Smooth muscle cell (in vitro differentiated cells): Measurements from ENCODE around the gene NELL1. TPM values are rescaled to one million over a fixed set of nuclear protein-coding genes. Genes with fewer than 3 reads are reported as not detected.

Experiments used
- DNase-seq: peaks from one replicate; lab custom pipeline; 2025; ENCODE audit not compliant: unreplicated experiment; lab: John Stamatoyannopoulos, UW
- H2AFZ ChIP-seq: fragments of 200-600 bp; sonication (generic); 2 replicates; pipeline ENCODE4 v1.6.0; 2016; ENCODE audit warnings: antibody characterized with exemption, low read depth, mild to moderate bottlenecking
- H3F3A ChIP-seq: fragments of 200-600 bp; sonication (generic); 2 replicates; pipeline ENCODE4 v1.6.0; 2017; ENCODE audit warnings: antibody characterized with exemption, low read depth
- H3K27ac ChIP-seq: fragments of 200-600 bp; sonication (generic); 2 replicates; pipeline ENCODE4 v1.5.1; 2016; ENCODE audit warnings: low read depth, mild to moderate bottlenecking
- H3K27me3 ChIP-seq: fragments of 200-600 bp; sonication (generic); 2 replicates; pipeline ENCODE4 v1.6.1; 2016; ENCODE audit warnings: low read depth, mild to moderate bottlenecking
- H3K36me3 ChIP-seq: fragments of 200-600 bp; sonication (generic); 2 replicates; pipeline ENCODE4 v1.5.1; 2016; ENCODE audit warnings: low read depth
- H3K4me1 ChIP-seq: fragments of 200-600 bp; sonication (generic); 2 replicates; pipeline ENCODE4 v1.5.1; 2016; ENCODE audit warnings: low read depth
- H3K4me2 ChIP-seq: fragments of 200-600 bp; sonication (generic); 2 replicates; pipeline ENCODE4 v1.6.0; 2016; ENCODE audit warnings: mild to moderate bottlenecking
- H3K4me3 ChIP-seq: fragments of 200-600 bp; sonication (generic); 2 replicates; pipeline ENCODE4 v1.5.1; 2016; ENCODE audit warnings: mild to moderate bottlenecking
- H3K79me2 ChIP-seq: fragments of 200-600 bp; sonication (generic); 2 replicates; pipeline ENCODE4 v1.6.0; 2016; ENCODE audit warnings: low read depth, mild to moderate bottlenecking
- H3K9ac ChIP-seq: fragments of 200-600 bp; sonication (generic); 2 replicates; pipeline ENCODE4 v1.6.0; 2016; ENCODE audit warnings: low read depth
- H3K9me3 ChIP-seq: fragments of 200-600 bp; sonication (generic); replicated peaks from 2 replicates; pipeline ENCODE4 v1.5.1; 2016; ENCODE audit warnings: low read depth
- H4K20me1 ChIP-seq: fragments of 200-600 bp; sonication (generic); 2 replicates; pipeline ENCODE4 v1.6.0; 2016; ENCODE audit warnings: low read depth
- WGBS: methylation state at CpG from one replicate; pipeline ENCODE4 v1.1.7; 2016; ENCODE audit warnings: low lambda C conversion rate; 5-methylcytosine and 5-hydroxymethylcytosine counted together
- polyA plus RNA-seq: library from polyadenylated mRNA; unstranded; fragments of >200 nt; fragmentation: Nextera tagmentation; extraction: Ambion mirVana; gene quantifications from 2 replicates; pipeline ENCODE4 v1.2.1, GENCODE V29; 2016
- total RNA-seq: library from RNA; depleted of rRNA; stranded (reverse); fragments of >200 nt; gene quantifications from 2 replicates; pipeline ENCODE4 v1.2.3, GENCODE V29; 2014
- TF ChIP-seq, protein P1 (sequence below): fragments of 200-600 bp; sonication (generic); IDR thresholded peaks from 2 replicates; pipeline ENCODE4 v1.5.1; 2017; ENCODE audit warnings: borderline replicate concordance, mild to moderate bottlenecking, antibody characterized with exemption; ENCODE audit not compliant: insufficient read depth, poor library complexity, severe bottlenecking

Gene NELL1
- total and polyA plus RNA-seq, 2 experiments from 2014 or later: not detected

DNA sequence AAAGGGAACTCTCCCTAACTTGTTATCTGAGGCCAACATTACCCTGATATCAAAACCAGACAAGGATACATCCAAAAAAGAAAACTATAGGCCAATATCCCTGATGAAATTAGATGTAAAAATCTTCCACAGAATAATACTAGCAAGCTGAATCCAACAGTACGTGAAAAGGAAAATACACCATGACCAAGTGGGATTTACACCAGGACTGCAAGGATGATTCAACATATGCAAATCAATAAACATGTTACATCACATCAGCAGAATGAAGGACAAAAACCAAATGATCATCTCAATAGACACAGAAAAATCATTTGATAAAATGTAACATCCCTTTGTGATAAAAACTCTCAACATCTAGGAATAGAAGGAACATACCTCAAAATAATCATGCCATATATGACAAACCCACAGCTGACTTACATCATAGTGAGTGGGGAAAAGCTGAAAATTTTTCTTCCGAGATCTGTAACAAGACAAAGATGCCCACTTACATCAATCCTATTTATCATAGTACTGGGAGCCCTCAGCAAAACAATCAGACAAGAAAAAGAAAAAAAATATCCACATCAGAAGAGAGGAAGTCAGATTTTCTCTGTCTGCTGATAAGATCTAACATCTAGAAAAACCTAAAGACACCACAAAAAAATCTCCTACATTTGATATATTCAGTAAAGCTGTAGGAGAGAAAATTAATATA lies 820.2 kb downstream of the NELL1 start:
- no peaks in the 10 kb centered on the region for H3K9me3 ChIP-seq
- no peaks in the 10 kb centered on the region for H4K20me1 ChIP-seq
- H3K27ac ChIP-seq: no peak overlapping the region
- H2AFZ ChIP-seq: no peak overlapping the region
- no peaks in the 10 kb centered on the region for H3K36me3 ChIP-seq
- H3K9ac ChIP-seq: no peak overlapping the region
- H3K27me3 ChIP-seq: no peaks in the 10 kb centered on the region
- WGBS: 83% methylated on average over 2 of the region's 2 CpGs
- TF ChIP-seq, protein P1, sequence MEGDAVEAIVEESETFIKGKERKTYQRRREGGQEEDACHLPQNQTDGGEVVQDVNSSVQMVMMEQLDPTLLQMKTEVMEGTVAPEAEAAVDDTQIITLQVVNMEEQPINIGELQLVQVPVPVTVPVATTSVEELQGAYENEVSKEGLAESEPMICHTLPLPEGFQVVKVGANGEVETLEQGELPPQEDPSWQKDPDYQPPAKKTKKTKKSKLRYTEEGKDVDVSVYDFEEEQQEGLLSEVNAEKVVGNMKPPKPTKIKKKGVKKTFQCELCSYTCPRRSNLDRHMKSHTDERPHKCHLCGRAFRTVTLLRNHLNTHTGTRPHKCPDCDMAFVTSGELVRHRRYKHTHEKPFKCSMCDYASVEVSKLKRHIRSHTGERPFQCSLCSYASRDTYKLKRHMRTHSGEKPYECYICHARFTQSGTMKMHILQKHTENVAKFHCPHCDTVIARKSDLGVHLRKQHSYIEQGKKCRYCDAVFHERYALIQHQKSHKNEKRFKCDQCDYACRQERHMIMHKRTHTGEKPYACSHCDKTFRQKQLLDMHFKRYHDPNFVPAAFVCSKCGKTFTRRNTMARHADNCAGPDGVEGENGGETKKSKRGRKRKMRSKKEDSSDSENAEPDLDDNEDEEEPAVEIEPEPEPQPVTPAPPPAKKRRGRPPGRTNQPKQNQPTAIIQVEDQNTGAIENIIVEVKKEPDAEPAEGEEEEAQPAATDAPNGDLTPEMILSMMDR: no peak
- no peaks in the 10 kb centered on the region for H3F3A ChIP-seq
- DNase-seq: no peak
- no peaks in the 10 kb centered on the region for H3K79me2 ChIP-seq
- no peak overlapping the region for H3K4me3 ChIP-seq
- H3K4me1 ChIP-seq: no peaks in the 10 kb centered on the region
- no peak overlapping the region for H3K4me2 ChIP-seq

DNA sequence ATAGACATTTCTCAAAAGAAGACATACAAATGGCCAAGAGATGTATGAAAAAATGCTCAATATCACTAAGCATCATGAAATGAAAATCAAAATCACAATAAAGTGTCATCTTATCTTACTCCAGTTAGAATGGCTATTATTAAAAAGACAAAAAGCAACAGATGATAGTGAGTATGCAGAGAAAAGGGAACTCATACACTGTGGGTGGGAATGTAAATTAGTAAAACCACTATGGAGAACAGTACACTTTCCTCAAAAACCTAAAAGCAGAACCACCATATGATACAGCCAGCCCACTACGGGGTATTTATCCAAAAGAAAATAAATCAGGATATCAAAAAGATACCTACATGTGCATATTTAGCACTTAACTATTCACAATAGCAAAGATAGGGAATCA lies 823.5 kb downstream of the NELL1 start:
- DNase-seq: no peak
- Histone ChIP-seq H3K27ac (no peak overlapping the region), H3K27me3 (no peaks in the 10 kb centered on the region), H3K4me1 (no peaks in the 10 kb centered on the region), H3K4me3 (no peak overlapping the region), H3K79me2 (no peaks in the 10 kb centered on the region), H4K20me1 (no peaks in the 10 kb centered on the region), H3F3A (no peaks in the 10 kb centered on the region), H2AFZ (no peak overlapping the region), H3K4me2 (no peak overlapping the region), H3K9me3 (no peaks in the 10 kb centered on the region), H3K36me3 (no peaks in the 10 kb centered on the region), H3K9ac (no peak overlapping the region)
- TF ChIP-seq, protein P1: no peak
- WGBS: 92% methylated on average over 1 of the region's 1 CpG

DNA sequence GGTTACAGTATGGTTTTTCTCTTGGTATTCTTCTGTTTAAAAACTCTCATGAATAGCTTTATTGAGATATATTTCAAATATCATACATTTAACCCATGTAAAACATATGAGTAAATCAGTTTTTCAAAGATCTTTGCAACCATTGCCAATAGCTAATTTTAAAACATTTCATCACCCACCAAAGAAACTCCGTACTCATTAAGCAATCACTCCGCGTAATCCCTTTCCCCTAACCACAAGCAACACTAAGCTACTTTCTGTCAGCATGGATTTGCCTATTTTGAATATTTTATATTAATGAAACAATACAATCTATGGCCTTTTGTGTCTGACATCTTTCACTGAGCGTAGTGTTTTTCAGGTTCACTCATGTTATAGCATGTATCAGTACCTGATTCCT lies 825.6 kb downstream of the NELL1 start:
- Histone ChIP-seq H3K27me3 (peaks cover 4% of the 10 kb centered on the region), H3K79me2 (no peaks in the 10 kb centered on the region), H3K36me3 (no peaks in the 10 kb centered on the region), H3K9me3 (no peaks in the 10 kb centered on the region), H2AFZ (no peak overlapping the region), H3K4me3 (no peak overlapping the region), H3F3A (no peaks in the 10 kb centered on the region), H3K4me2 (no peak overlapping the region), H3K9ac (no peak overlapping the region), H3K4me1 (no peaks in the 10 kb centered on the region), H3K27ac (no peak overlapping the region), H4K20me1 (no peaks in the 10 kb centered on the region)
- DNase-seq: no peak
- TF ChIP-seq, protein P1: no peak
- 94% methylated on average over 4 of the region's 4 CpGs for WGBS

DNA sequence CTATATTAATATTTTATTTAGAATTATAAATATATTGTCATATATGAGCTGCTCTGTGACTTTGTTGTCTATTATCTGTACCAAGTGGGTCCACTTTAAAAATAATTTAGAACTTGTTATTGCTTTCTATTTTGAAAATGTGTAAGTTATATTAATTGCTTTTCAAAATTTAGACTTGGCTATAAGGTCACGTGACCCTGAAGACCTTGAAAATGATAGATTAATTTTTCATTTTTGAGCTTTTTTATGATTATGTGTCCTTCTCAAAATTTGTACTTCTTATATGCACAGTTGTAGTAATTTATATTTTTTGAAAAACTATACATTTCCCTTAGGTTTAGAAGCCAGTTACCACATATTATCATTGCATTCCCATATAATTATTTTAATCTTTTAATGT lies 826.5 kb downstream of the NELL1 start:
- DNase-seq: no peak
- TF ChIP-seq, protein P1: no peak
- H3K27me3 ChIP-seq: peaks cover 4% of the 10 kb centered on the region
- no peaks in the 10 kb centered on the region for H4K20me1 ChIP-seq
- no peak overlapping the region for H3K4me2 ChIP-seq
- H3K9me3 ChIP-seq: no peaks in the 10 kb centered on the region
- H3K4me3 ChIP-seq: no peak overlapping the region
- H3F3A ChIP-seq: no peaks in the 10 kb centered on the region
- H2AFZ ChIP-seq: no peak overlapping the region
- H3K27ac ChIP-seq: no peak overlapping the region
- WGBS: 95% methylated on average over 1 of the region's 1 CpG
- no peaks in the 10 kb centered on the region for H3K4me1 ChIP-seq
- H3K9ac ChIP-seq: no peak overlapping the region
- no peaks in the 10 kb centered on the region for H3K79me2 ChIP-seq
- H3K36me3 ChIP-seq: no peaks in the 10 kb centered on the region
